GM23338 (cell line): ENCODE data around the gene ALCAM. TPM values are rescaled to one million over a fixed set of nuclear protein-coding genes. Genes with fewer than 3 reads are reported as not detected.

Source experiments
- ATAC-seq: fragments of 200-7000 bp; cut with Tn5 transposase; 3 replicates; pipeline ENCODE4 v1.9.1; 2020
- DNase-seq: peaks from one replicate; pipeline ENCODE4 v3.0.0-alpha.2; 2015; ENCODE audit warnings: low spot score
- H2AFZ ChIP-seq: fragments of 200-600 bp; sonication (generic); 2 replicates; pipeline ENCODE4 v1.8.0; 2016; ENCODE audit warnings: antibody characterized with exemption, mild to moderate bottlenecking, moderate library complexity
- H3F3A ChIP-seq: fragments of 200-600 bp; sonication (generic); replicated peaks from 2 replicates; pipeline ENCODE4 v1.8.0; 2017; ENCODE audit warnings: antibody characterized with exemption, mixed run types, low read depth
- H3K27ac ChIP-seq: fragments of 200-600 bp; sonication (generic); 2 replicates; pipeline ENCODE4 v1.6.1; 2016; ENCODE audit warnings: low read depth
- H3K27me3 ChIP-seq: fragments of 200-600 bp; sonication (generic); 2 replicates; pipeline ENCODE4 v1.8.0; 2016; ENCODE audit warnings: mild to moderate bottlenecking, mixed run types, moderate library complexity; ENCODE audit not compliant: insufficient read depth
- H3K36me3 ChIP-seq: fragments of 200-600 bp; sonication (generic); 2 replicates; pipeline ENCODE4 v1.8.0; 2016; ENCODE audit warnings: mild to moderate bottlenecking; ENCODE audit not compliant: insufficient read depth
- H3K4me1 ChIP-seq: fragments of 200-600 bp; sonication (generic); 2 replicates; pipeline ENCODE4 v1.8.0; 2016; ENCODE audit warnings: mild to moderate bottlenecking, moderate library complexity; ENCODE audit not compliant: insufficient read depth
- H3K4me2 ChIP-seq: fragments of 200-600 bp; sonication (generic); 2 replicates; pipeline ENCODE4 v1.7.1; 2017; ENCODE audit warnings: mixed run types
- H3K4me3 ChIP-seq: fragments of 200-600 bp; sonication (generic); 2 replicates; pipeline ENCODE4 v1.6.1; 2016; ENCODE audit warnings: mixed run types
- H3K79me2 ChIP-seq: fragments of 200-600 bp; sonication (generic); replicated peaks from 2 replicates; pipeline ENCODE4 v1.8.0; 2017; ENCODE audit warnings: mild to moderate bottlenecking; ENCODE audit not compliant: insufficient read depth
- H3K9me2 ChIP-seq: fragments of 200-600 bp; sonication (generic); 2 replicates; pipeline ENCODE4 v1.8.0; 2017; ENCODE audit not compliant: insufficient read depth
- H4K20me1 ChIP-seq: fragments of 200-600 bp; sonication (generic); replicated peaks from 2 replicates; pipeline ENCODE4 v1.8.0; 2017; ENCODE audit warnings: mild to moderate bottlenecking; ENCODE audit not compliant: insufficient read depth
- H3K27ac Mint-ChIP-seq: 2 replicates; pipeline ENCODE4 v1.8.0; 2020; ENCODE audit warnings: inconsistent platforms, mild to moderate bottlenecking, moderate library complexity, mixed read lengths
- H3K27me3 Mint-ChIP-seq: 3 replicates; pipeline ENCODE4 v1.8.0; 2022; ENCODE audit warnings: low read depth, mild to moderate bottlenecking, moderate library complexity, mixed read lengths, inconsistent platforms; ENCODE audit not compliant: insufficient read depth, poor library complexity
- H3K36me3 Mint-ChIP-seq: 3 replicates; pipeline ENCODE4 v1.8.0; 2021; ENCODE audit warnings: low read depth, mild to moderate bottlenecking, inconsistent platforms, moderate library complexity, mixed read lengths
- H3K4me1 Mint-ChIP-seq: 3 replicates; pipeline ENCODE4 v1.8.0; 2020; ENCODE audit warnings: mild to moderate bottlenecking, inconsistent platforms, mixed read lengths
- H3K4me3 Mint-ChIP-seq: 3 replicates; pipeline ENCODE4 v1.8.0; 2021; ENCODE audit warnings: moderate library complexity, mild to moderate bottlenecking, inconsistent platforms, mixed read lengths
- H3K9me3 Mint-ChIP-seq: 3 replicates; pipeline ENCODE4 v1.8.0; 2020; ENCODE audit warnings: moderate library complexity, mild to moderate bottlenecking, inconsistent platforms, mixed read lengths
- ETS1 ChIP-seq: IDR thresholded peaks from 2 replicates; pipeline ENCODE4 v1.6.1; 2016; ENCODE audit warnings: antibody characterized with exemption
- EZH2 ChIP-seq: fragments of 200-600 bp; sonication (generic); IDR thresholded peaks from one replicate; pipeline ENCODE4 v1.8.0; 2017; ENCODE audit warnings: antibody characterized with exemption, mild to moderate bottlenecking, low read depth; ENCODE audit not compliant: unreplicated experiment
- EZH2phosphoT487 ChIP-seq: fragments of 200-600 bp; sonication (generic); IDR thresholded peaks from one replicate; pipeline ENCODE4 v1.8.1; 2018; ENCODE audit warnings: antibody characterized with exemption; ENCODE audit not compliant: unreplicated experiment
- JUNB ChIP-seq: IDR thresholded peaks from one replicate; pipeline ENCODE4 v1.6.1; 2016; ENCODE audit warnings: antibody characterized with exemption; ENCODE audit not compliant: unreplicated experiment
- POLR2AphosphoS5 ChIP-seq: IDR thresholded peaks from 2 replicates; pipeline ENCODE4 v1.6.1; 2016; ENCODE audit warnings: antibody characterized with exemption, low read depth
- STAT1 ChIP-seq: IDR thresholded peaks from one replicate; pipeline ENCODE4 v1.6.1; 2016; ENCODE audit warnings: antibody characterized with exemption; ENCODE audit not compliant: unreplicated experiment
- ZNF114 ChIP-seq: fragments of 250-450 bp; sonication (Bioruptor Pico); IDR thresholded peaks from 2 replicates; pipeline ENCODE4 v1.5.0; 2020; ENCODE audit warnings: mild to moderate bottlenecking, moderate library complexity
- ZNF331 ChIP-seq: fragments of 250-450 bp; sonication (Bioruptor Pico); IDR thresholded peaks from 2 replicates; pipeline ENCODE4 v1.5.0; 2020; ENCODE audit warnings: low read depth, mild to moderate bottlenecking, moderate library complexity
- ZNF462 ChIP-seq: fragments of 250-450 bp; sonication (Bioruptor Pico); IDR thresholded peaks from 2 replicates; pipeline ENCODE4 v1.5.0; 2020; ENCODE audit warnings: mild to moderate bottlenecking, moderate library complexity
- polyA plus RNA-seq: library from polyadenylated mRNA; unstranded; fragments of >200 nt; fragmentation: Nextera tagmentation; extraction: Ambion mirVana; gene quantifications from 2 replicates; pipeline ENCODE4 v1.2.1, GENCODE V29; 2016
- total RNA-seq: library from RNA; depleted of rRNA; stranded (reverse); fragments of >200 nt; shearing (Covaris generic); gene quantifications from 2 replicates; pipeline ENCODE4 v1.2.3, GENCODE V29; 2014

The ALCAM gene
- total and polyA plus RNA-seq, 2 experiments from 2014 or later, result 11.3 to 36.0 TPM

GRCh38 chr3:105364128-105364527, 2.6 kb upstream of the ALCAM start:
- Mint-ChIP-seq H3K36me3 (no peaks in the 10 kb centered on the region), H3K4me1 (peaks cover 17% of the 10 kb centered on the region), H3K27me3 (peaks cover 23% of the 10 kb centered on the region), H3K4me3 (no peak overlapping the region), H3K27ac (no peak overlapping the region; the same call in 1 of the 2 replicates), H3K9me3 (no peaks in the 10 kb centered on the region)
- H3K79me2 ChIP-seq, result no peaks in the 10 kb centered on the region
- no peaks in the 10 kb centered on the region for H3K9me2 ChIP-seq
- H3K36me3 ChIP-seq, result no peaks in the 10 kb centered on the region
- no peak overlapping the region for H3K27ac ChIP-seq
- H3K4me2 ChIP-seq, result no peak overlapping the region; the same call in 1 of the 2 replicates
- peaks cover 19% of the 10 kb centered on the region for H3K27me3 ChIP-seq
- no peaks in the 10 kb centered on the region for H3F3A ChIP-seq
- H3K4me3 ChIP-seq, result no peak overlapping the region
- no peaks in the 10 kb centered on the region for H4K20me1 ChIP-seq
- no peak for ATAC-seq
- no peak overlapping the region for H2AFZ ChIP-seq
- no peak for TF ChIP-seq EZH2
- no peak for TF ChIP-seq JUNB
- TF ChIP-seq STAT1, result no peak
- TF ChIP-seq ZNF331 (CRISPR knock-in tag), result no peak
- TF ChIP-seq EZH2phosphoT487, result no peak
- no peak for TF ChIP-seq ETS1
- TF ChIP-seq ZNF114, result no peak
- TF ChIP-seq ZNF462, result no peak
- TF ChIP-seq POLR2AphosphoS5, result no peak
- peaks cover 8% of the 10 kb centered on the region; the same call in 1 of the 2 replicates for H3K4me1 ChIP-seq
- DNase-seq, result no peak
